Measurements from ENCODE around the gene R3HDM1. TPM values are rescaled to one million over a fixed set of nuclear protein-coding genes. Genes with fewer than 3 reads are reported as not detected.
"Not testable (repeated sequence)": the region's sequence is repeated elsewhere in the genome, so short reads cannot be mapped to it uniquely, and the experiment has no call there.

The R3HDM1 gene
- total RNA-seq, 1 donor from 2014 or later, result 26.0 TPM

DNA sequence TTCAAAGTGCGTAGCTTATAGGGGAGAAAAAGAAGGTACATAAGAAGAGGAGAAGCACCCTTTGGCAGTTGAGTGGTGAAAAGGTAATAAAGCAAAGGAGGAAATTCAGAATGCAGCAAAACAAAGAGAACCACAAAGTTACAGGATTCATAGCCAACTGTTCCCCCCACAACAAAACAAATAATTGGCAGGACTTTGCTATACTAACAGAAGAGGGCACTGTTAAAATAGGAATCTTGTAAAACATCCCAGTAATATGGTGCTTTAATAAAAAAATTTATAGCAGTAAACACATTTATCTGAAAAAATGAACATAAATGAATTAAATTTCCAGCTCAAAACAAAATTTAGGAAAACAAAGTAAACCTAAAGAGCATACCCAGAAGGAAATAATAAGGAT, 42.3 kb downstream of the R3HDM1 start:
- ATAC-seq, result no peak

GRCh38 chr2:135581282-135581681, 50.0 kb downstream of the R3HDM1 start:
- ATAC-seq, result no peak

GRCh38 chr2:135582383-135582782, 51.1 kb downstream of the R3HDM1 start:
- no peak for ATAC-seq

DNA sequence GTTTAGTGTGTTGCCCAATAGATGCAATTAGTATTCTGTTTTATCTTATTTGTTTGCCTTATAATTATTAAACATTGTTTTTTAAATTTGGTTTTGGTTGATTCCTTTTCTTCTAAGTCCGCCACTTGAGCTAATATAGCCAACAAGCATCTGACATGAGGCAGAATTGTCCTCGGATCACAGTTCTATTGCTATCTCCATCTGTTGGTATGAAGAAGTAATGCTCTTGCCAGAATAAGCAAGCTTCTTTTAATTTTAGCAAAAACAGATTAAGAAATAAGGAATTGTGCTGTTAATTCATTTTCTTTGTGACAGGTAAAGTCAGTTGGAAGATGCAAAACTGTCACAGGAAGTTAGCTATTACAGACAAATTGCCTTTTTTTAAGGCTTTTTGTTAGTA, 54.3 kb downstream of the R3HDM1 start:
- ATAC-seq, result no peak

DNA sequence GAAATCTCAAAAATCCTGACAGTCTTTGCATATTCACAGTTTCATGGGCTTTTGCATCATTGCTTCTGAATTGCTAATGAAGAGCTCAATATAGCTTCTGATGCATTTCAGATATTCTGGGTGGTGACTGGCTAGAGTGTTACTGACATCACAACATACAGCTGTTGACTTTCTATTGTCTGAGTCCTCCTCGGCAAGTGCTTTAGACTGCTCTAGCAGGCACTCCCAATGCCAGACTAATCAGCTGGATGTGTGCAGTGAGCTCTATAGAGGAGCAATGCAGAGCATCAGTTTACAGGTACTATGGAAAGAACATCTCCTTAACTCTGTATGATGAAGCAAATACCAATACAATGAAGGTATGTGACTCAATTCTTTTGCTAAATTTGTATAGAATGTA, 54.9 kb downstream of the R3HDM1 start:
- no peak for ATAC-seq

- no peak for ATAC-seq
Observed at GRCh38 chr2:135587958-135588357, 56.7 kb downstream of the R3HDM1 start.

DNA sequence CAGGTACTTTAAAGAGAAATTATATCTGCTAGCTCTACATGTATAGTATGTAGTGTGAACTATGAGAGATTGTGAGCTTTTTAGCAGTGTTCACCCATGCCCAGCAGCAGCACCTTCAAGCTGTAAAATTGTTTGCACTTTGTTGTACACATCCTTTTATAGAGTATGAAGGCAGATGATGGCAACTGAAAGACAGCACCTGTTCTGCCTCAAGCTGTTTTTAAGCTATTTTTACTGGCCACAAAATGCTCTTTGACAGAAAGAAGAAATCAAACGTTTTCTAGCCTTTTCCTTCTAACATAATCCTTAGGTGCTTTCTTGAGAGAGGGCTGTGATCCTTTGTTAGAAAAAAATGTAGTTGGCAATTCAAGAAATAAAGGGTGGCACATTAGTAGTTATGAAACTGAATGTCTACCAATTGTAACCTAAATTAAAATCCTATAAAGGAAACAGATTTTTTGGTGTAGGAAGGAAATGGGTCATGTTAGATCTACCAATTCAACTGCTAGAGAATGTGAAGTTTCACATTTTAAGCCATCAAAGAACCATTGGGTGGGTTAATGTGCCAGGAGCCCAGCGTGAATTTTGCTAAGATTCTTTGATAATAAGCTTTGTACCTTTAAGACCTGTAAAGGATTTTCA, 59.5 kb downstream of the R3HDM1 start:
- no peak for ATAC-seq

DNA sequence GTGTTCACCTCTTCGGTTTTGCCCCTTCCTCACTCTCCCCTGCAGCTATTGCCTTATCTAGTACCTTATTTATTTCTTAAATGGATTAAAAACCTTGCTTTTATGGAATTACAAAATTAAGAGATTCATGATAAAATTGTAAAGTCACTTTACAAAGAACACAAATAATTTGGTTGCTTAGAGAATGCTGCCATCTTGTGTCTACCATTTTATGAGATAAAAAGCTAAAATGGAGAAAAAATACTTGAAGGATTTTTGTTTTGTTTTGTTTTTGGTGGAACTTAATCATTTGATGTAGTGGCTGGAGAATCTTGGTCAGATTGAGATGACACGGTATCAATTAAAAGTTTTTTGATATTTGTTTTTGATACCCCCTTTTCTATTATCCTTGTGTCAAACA, 69.6 kb downstream of the R3HDM1 start:
- ATAC-seq, result no peak

DNA sequence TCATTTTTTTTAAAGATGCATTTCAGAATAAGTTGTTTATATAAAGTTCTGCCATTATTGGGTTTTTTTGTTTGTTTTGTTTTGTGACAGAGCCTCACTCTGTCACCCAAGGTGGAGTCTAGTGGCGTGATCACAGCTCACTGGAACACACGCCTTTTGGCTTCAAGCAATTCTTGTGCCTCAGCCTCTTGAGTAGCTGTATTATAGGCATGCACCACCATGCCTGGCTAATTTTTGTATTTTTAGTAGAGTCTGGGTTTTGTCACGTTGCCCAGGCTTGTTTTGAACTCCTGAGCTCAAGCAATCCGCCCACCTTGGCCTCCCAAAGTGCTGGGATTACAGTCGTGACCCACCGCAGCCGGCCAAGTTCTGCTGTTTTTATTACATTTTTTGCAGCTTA, 72.3 kb downstream of the R3HDM1 start:
- ATAC-seq, result peak; percentile 74

- no peak for ATAC-seq
Observed at GRCh38 chr2:135607561-135607960, 76.3 kb downstream of the R3HDM1 start.

GRCh38 chr2:135612319-135612718, 81.0 kb downstream of the R3HDM1 start:
- no peak for ATAC-seq

DNA sequence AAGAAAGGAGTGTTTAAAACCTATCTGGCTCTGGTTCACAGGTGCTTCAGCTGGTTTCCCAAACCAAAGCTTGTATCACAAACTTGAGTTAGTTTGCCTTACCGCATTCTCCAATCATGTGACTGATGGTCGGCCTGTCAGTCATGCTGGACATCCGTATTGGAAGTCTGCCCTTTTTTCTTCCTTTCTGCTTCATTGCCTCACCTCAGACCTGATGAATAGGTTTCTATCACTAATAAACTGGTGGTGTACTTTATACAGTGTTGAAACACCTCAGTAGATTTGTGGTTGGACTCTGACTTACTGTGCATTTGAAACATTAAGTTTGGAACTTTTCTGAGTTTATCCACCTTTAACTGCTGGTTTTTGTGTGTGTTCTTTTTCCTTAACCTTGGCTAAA, 84.1 kb downstream of the R3HDM1 start:
- no peak for ATAC-seq

- ATAC-seq, result no peak
Observed at GRCh38 chr2:135617501-135618015, 86.3 kb downstream of the R3HDM1 start.

- no peak for ATAC-seq
Observed at GRCh38 chr2:135620198-135620597, 88.9 kb downstream of the R3HDM1 start.

DNA sequence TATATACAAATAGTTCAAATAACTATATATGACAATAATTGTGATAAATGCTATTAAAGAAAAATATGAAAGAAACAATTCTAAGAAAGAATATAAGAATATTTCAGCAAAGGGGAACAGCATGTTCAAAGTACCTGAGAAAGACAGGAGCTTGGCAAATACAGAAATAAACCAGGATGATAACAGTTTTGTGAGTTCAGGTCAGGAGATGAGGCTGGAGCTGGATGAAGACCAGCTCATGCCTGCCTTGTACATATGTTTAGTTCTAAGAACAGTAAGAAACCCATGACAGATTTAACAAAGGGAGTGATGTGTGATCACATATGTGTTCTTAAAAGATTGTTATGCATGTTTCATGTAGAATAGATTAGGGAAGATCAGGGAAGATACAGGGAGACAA, 98.2 kb downstream of the R3HDM1 start:
- no peak for ATAC-seq

- ATAC-seq, result not testable (repeated sequence)
Observed at GRCh38 chr2:135630034-135630433, 98.8 kb downstream of the R3HDM1 start.

GRCh38 chr2:135630488-135630887, 99.2 kb downstream of the R3HDM1 start:
- ATAC-seq, result no peak

DNA sequence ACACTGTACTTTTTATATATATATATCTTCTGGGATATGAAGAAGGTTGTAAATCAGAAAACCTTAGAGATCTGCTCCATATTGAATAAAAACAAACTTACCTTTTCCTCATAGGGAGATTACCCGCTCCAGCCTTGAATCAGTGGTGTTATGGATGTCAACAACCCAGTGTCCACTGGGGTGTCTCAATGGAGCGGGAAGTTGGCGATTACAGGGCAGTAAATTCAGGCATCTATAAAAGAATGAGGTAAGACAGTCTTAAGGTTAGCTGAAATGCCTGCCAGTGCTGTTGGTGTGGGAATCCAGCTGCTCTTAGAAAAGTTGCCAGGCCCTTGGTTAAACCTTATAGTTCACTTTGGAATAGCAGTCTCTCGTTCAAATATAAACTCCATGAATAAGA, 102.3 kb downstream of the R3HDM1 start:
- ATAC-seq, result no peak

- no peak for ATAC-seq
Observed at GRCh38 chr2:135635212-135635835, 104.0 kb downstream of the R3HDM1 start.

DNA sequence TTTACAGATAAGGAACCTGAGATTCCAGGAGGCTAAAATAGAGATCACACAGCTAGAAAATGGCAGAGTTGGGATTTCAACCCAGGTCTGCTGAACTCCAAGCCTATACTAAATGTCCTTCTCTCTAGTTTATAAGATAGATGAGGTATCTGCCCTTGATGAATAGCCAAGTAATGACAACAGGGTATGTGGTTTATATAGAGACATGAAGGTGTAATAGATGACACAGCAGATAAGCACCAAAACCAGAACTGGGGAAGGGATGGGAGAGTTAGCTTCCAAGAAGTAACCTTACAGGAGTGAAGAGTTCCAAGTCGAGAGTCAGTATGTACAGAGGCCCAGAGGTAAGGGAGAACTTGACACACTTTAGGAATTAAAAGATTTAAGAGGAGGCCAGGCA, 105.7 kb downstream of the R3HDM1 start:
- no peak for ATAC-seq

- ATAC-seq, result no peak
Observed at GRCh38 chr2:135637456-135638087, 106.3 kb downstream of the R3HDM1 start.

- ATAC-seq, result no peak
Observed at GRCh38 chr2:135638825-135639224, 107.5 kb downstream of the R3HDM1 start.

DNA sequence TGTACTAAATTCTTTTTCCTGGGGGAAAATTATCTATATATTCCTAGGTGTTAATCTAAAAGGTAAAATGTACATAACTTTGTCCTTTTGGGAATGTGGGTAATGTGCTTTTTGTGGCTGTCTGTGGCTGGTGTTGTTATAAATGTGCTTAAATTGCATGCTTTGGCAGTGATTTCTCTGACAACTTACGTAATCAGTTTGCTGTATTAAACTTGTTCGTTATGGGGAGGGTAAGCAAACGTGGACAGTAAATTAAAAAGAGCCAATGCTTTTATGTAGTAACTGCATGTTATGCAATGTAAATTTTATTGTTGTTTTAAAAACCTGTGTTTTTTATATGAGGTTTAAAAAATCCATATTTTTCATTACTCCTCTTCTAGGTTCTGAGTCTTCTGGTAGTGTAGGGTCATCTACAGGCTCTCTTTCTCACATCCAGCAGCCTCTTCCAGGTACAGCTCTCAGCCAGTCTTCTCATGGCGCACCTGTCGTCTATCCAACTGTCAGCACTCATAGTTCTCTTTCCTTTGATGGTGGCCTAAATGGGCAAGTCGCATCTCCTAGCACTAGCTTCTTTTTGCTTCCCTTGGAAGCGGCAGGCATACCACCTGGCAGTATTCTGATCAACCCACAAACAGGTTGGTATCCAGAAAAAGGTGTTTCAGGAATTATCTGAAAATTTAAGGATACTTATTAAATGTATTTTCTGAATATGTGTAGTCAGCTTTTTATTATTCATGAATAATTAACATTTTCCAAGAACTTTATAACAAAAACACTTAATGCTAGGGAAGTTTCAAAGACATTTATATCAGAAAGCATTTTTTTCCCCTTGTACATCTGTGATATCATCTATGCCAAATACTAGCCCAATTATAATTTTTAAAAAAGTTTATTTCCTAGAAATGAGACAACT, 110.1 kb downstream of the R3HDM1 start:
- ATAC-seq, result no peak

All from esophagus mucosa (tissue), 1 donor.